Stomach (tissue), 9 donors: Measurements from ENCODE around the gene ABTB2. TPM values are rescaled to one million over a fixed set of nuclear protein-coding genes. Genes with fewer than 3 reads are reported as not detected.

Source experiments
- DNase-seq, 2 donors: peaks; one replicate each; pipeline versions ENCODE4 v3.0.0 to v3.0.0-alpha.2; 2013 to 2019
- H3K27ac ChIP-seq, 5 donors: fragments of 200-600 bp in 4 of 5; sonication (generic) in 4 of 5; one replicate each; pipeline ENCODE4 v1.5.1; 2013 to 2019; ENCODE audit warnings: mild to moderate bottlenecking in 1 of 5, moderate library complexity in 1 of 5
- H3K27me3 ChIP-seq, 3 donors: fragments of 200-600 bp; sonication (generic); one replicate each; pipeline ENCODE4 v1.5.1; 2017 to 2019; ENCODE audit warnings: mixed run types in 1 of 3
- H3K36me3 ChIP-seq, 4 donors: fragments of 200-600 bp; sonication (generic); 1 replicate in 3 of 4; 2 replicates in 1 of 4; pipeline ENCODE4 v1.5.1; 2016 to 2019
- H3K4me1 ChIP-seq, 4 donors: fragments of 200-600 bp; sonication (generic); one replicate each; pipeline ENCODE4 v1.5.1; 2016 to 2019
- H3K4me3 ChIP-seq, 4 donors: fragments of 200-600 bp; sonication (generic) in 3 of 4; one replicate each; pipeline ENCODE4 v1.5.1; 2016 to 2019; ENCODE audit warnings: mild to moderate bottlenecking in 1 of 4
- H3K9me3 ChIP-seq, 4 donors: fragments of 200-600 bp; sonication (generic); one replicate each; pipeline ENCODE4 v1.5.1; 2016 to 2019
- EP300 ChIP-seq: sonication (generic); formaldehyde crosslinking; IDR thresholded peaks from one replicate; pipeline ENCODE4 v1.6.1; 2017; ENCODE audit warnings: antibody characterized with exemption
- POLR2A ChIP-seq, 4 donors: fragments of 450-650 bp; IDR thresholded peaks; one replicate each; pipeline ENCODE4 v1.6.1; 2016; ENCODE audit warnings: antibody characterized with exemption in 4 of 4, control low read depth in 2 of 4, mild to moderate bottlenecking in 1 of 4, moderate library complexity in 1 of 4
- POLR2AphosphoS5 ChIP-seq, 3 donors: sonication (generic); formaldehyde crosslinking; IDR thresholded peaks; one replicate each; pipeline ENCODE4 v1.6.1; 2016; ENCODE audit warnings: antibody characterized with exemption in 3 of 3
- WGBS, 5 donors: extraction: QIAGEN DNeasy Blood & Tissue Kit in 3 of 5; methylation state at CpG; one replicate each; pipeline versions ENCODE4 v1.1.5 to v1.1.7; 2013 to 2018; 5-methylcytosine and 5-hydroxymethylcytosine counted together
- intact Hi-C: fragments of 100-400 bp; cut with DNase I; formaldehyde crosslinking; loops from one replicate; pipeline ENCODE4 v1.15.1; 2023; ENCODE audit warnings: low total_unique reads
- polyA plus RNA-seq, 3 donors: library from polyadenylated mRNA; stranded (reverse); fragments of 200-250 nt; gene quantifications; one replicate each; pipeline ENCODE4 v1.2.3, GENCODE V29; 2013
- total RNA-seq, 5 donors: library from RNA; depleted of rRNA; stranded (reverse); fragments of >200 nt; gene quantifications; one replicate each; pipeline versions ENCODE4 v1.1.0 to v1.2.3, GENCODE V29; 2014 to 2016
- TF ChIP-seq, protein P1 (sequence below), 7 experiments: fragments of 450-650 bp in 4 of 7; fragments of 200-600 bp in 3 of 7; sonication (generic) in 3 of 7; IDR thresholded peaks; one replicate each; pipeline ENCODE4 v1.5.1; 2016 to 2019; ENCODE audit warnings: antibody characterized with exemption in 7 of 7, control low read depth in 2 of 7, mild to moderate bottlenecking in 1 of 7
- donor health status: healthy with polysubstance abuse.
- donor health status: Bipolar disorder and iron deficiency.
- donor health status: healthy.

Gene ABTB2
- total and polyA plus RNA-seq, 8 donors = 0.58 to 12.7 (median 2.2) TPM

DNA sequence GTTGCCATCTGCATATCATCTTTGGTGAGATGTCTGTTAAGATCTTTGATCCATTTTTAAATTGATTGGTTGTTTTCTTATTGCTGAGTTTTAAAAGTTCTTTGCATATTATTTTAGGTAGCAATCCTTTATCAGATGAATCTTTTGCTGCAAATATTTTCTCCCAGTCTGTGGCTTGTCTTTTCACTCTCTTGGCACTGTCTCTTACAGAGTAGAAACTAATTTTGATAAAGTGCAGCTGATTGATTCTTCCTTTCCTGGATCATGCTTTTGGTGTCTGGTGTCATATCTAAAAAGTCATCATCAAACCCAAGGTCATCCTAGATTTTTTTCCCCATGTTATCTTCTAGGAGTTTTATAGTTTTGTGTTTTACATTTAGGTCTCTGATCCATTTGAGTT is 139.7 kb downstream of the ABTB2 start:
- peaks cover 0 to 10% (median 9%) of the 10 kb centered on the region in 4 donors for H3K4me1 ChIP-seq
- no peak for DNase-seq
- no peaks in the 10 kb centered on the region for H3K36me3 ChIP-seq
- no peaks in the 10 kb centered on the region for H3K27me3 ChIP-seq
- no peak for TF ChIP-seq POLR2AphosphoS5 (IDR thresholded peaks at IDR 0.05)
- no peak for TF ChIP-seq EP300
- no peaks in the 10 kb centered on the region for H3K9me3 ChIP-seq
- intact Hi-C loops = no loop called here
- H3K27ac ChIP-seq = no peak overlapping the region
- H3K4me3 ChIP-seq = no peak overlapping the region

DNA sequence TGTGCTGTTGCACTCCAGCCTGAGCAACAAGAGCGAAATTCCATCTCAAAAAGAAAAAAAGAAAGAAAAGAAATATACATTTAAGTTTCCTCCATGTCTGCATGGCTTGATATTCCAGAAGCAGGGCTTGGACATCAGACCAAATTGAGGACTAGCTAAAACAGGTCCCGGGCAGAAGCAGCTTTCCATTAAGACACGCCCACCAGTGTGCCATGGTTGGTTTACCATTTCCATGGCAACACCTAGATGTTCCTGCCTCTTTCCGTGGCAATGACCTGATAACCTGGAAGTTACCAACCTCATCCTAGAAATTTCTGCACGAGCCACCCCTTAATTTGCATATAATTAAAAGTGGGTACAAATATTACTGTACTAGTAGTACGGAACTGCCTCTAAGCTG is 141.1 kb downstream of the ABTB2 start:
- no peak overlapping the region for H3K27ac ChIP-seq
- WGBS, 5 donors = 68 to 80% (median 76%) methylated on average over 6 of the region's 6 CpGs
- no peaks in the 10 kb centered on the region for H3K9me3 ChIP-seq
- no peak for DNase-seq
- no peaks in the 10 kb centered on the region for H3K36me3 ChIP-seq
- H3K4me3 ChIP-seq = no peak overlapping the region
- peaks cover 0 to 5% (median 0%) of the 10 kb centered on the region in 4 donors for H3K4me1 ChIP-seq
- intact Hi-C loops = no loop called here
- H3K27me3 ChIP-seq = no peaks in the 10 kb centered on the region
- TF ChIP-seq, protein P1, sequence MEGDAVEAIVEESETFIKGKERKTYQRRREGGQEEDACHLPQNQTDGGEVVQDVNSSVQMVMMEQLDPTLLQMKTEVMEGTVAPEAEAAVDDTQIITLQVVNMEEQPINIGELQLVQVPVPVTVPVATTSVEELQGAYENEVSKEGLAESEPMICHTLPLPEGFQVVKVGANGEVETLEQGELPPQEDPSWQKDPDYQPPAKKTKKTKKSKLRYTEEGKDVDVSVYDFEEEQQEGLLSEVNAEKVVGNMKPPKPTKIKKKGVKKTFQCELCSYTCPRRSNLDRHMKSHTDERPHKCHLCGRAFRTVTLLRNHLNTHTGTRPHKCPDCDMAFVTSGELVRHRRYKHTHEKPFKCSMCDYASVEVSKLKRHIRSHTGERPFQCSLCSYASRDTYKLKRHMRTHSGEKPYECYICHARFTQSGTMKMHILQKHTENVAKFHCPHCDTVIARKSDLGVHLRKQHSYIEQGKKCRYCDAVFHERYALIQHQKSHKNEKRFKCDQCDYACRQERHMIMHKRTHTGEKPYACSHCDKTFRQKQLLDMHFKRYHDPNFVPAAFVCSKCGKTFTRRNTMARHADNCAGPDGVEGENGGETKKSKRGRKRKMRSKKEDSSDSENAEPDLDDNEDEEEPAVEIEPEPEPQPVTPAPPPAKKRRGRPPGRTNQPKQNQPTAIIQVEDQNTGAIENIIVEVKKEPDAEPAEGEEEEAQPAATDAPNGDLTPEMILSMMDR (IDR thresholded peaks at IDR 0.05) = no peak
- TF ChIP-seq POLR2AphosphoS5 (IDR thresholded peaks at IDR 0.05) = no peak
- TF ChIP-seq POLR2A (IDR thresholded peaks at IDR 0.05) = no peak
- no peak for TF ChIP-seq EP300

DNA sequence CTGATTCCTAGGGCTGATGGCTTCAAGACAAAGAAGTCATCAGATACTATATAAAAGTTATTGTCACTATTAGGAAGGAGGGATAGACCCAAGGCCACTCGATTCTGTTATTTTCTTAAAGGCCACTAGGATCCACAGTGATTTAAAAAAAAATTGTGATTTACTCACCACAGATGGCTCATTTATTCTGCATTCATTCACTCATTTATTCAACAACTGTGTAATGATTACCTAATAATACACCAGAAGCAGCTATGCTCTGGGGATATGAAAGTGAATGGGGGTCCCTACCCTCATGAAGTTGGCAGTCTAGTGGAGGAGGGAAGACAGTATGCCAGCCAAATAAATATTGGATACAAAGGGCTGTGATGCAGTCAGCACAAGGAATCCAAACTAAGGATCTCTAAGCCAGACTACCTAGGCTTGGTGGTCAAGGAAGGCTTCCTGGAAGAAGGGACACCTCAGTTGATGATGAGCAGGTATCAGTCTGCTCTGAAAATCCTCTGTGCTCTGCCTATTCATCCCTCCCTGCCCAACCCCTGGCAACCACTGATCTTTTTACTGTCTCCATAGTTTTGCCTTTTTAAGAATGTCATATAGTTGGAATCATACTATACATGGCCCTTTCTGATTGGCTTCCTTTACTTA is 141.9 kb downstream of the ABTB2 start:
- 73 to 92% (median 85%) methylated on average over 1 of the region's 1 CpG for WGBS, 5 donors
- Histone ChIP-seq H3K27me3 (no peaks in the 10 kb centered on the region), H3K36me3 (no peaks in the 10 kb centered on the region), H3K4me3 (no peak overlapping the region), H3K4me1 (peaks cover 0 to 5% (median 0%) of the 10 kb centered on the region in 4 donors), H3K27ac (no peak overlapping the region), H3K9me3 (no peaks in the 10 kb centered on the region)
- intact Hi-C loops = no loop called here
- TF ChIP-seq, protein P1 (IDR thresholded peaks at IDR 0.05) = no peak
- no peak for TF ChIP-seq POLR2AphosphoS5 (IDR thresholded peaks at IDR 0.05)
- no peak for TF ChIP-seq POLR2A (IDR thresholded peaks at IDR 0.05)
- no peak for TF ChIP-seq EP300
- no peak for DNase-seq

DNA sequence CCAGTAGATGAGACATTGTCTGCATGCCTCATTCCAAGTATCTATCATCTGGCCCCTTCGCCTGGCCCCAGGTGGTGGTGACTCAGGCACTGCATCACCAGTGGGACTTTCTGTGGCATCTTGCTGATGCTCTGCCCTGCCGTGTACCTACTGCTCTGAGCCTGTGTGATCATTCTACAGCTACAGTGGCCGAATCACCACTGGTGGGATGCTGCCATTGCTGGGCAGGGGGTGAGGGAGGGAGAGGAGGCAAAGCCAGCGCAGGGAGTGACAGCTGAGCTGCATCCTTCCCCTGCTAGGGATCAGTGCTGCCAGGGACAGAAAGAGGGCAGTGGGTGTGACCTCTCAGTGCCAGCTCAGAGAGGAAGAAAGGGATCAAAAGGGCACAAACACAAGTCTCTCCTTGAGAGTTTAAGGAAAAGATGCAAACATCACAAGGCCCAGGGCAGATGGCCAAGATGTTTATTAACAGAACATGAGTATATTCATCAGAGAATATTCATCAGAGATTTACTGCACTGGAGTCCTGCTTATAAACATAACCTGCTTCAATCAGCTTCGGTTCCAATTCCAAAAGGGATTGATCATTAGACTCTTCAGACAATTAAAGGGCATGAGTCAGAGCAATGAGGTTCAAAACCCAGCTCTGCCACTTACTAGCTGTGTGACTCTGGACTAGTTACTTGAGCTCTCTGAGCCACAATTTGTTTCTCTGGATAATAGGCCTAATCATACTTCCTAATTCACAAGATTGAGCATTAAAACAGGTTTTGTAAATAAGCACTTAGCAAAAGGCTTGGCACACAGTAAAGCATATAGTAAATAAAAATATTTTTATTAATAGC is 142.6 kb downstream of the ABTB2 start:
- intact Hi-C loops = no loop called here
- TF ChIP-seq POLR2A (IDR thresholded peaks at IDR 0.05) (no peak), EP300 (no peak), POLR2AphosphoS5 (IDR thresholded peaks at IDR 0.05) (no peak)
- TF ChIP-seq, protein P1 (IDR thresholded peaks at IDR 0.05) = no peak
- Histone ChIP-seq H3K9me3 (no peaks in the 10 kb centered on the region), H3K4me3 (no peak overlapping the region), H3K27me3 (no peaks in the 10 kb centered on the region), H3K36me3 (no peaks in the 10 kb centered on the region), H3K4me1 (peaks cover 0 to 5% (median 0%) of the 10 kb centered on the region in 4 donors), H3K27ac (no peak overlapping the region)
- DNase-seq = no peak
- WGBS, 5 donors = 57 to 66% (median 64%) methylated on average over 5 of the region's 5 CpGs
